Stimulated activated memory B cell treated with anti-CD40 and anti-IgM and Interleukin-4, amounts not matched to agents 10 μg/mL and 1 μg/mL and 100 μg/mL, for 72 hours (primary cell): ENCODE measurements around the gene SMARCAD1.
"Not testable (repeated sequence)": the region's sequence is repeated elsewhere in the genome, so short reads cannot be mapped to it uniquely, and the experiment has no call there.

Source experiments
- ATAC-seq: fragments of 150-1000 bp; cut with Tn5 transposase; 2 replicates; pipeline ENCODE4 v1.10.0; 2021
- H3K27ac Mint-ChIP-seq: one replicate; pipeline ENCODE4 v1.8.0; 2022; ENCODE audit warnings: mild to moderate bottlenecking, mixed read lengths
- H3K27me3 Mint-ChIP-seq: one replicate; pipeline ENCODE4 v1.8.0; 2022; ENCODE audit warnings: mixed read lengths
- H3K36me3 Mint-ChIP-seq: one replicate; pipeline ENCODE4 v1.8.0; 2022; ENCODE audit warnings: mixed read lengths
- H3K4me1 Mint-ChIP-seq: one replicate; pipeline ENCODE4 v1.8.0; 2022; ENCODE audit warnings: mixed read lengths
- H3K4me3 Mint-ChIP-seq: one replicate; pipeline ENCODE4 v1.8.0; 2022; ENCODE audit warnings: mild to moderate bottlenecking, moderate library complexity, mixed read lengths
- H3K9me3 Mint-ChIP-seq: one replicate; pipeline ENCODE4 v1.8.0; 2022; ENCODE audit warnings: mixed read lengths

Gene SMARCAD1

GRCh38 chr4:94304365-94304971, 96.8 kb downstream of the SMARCAD1 start:
- no peaks in the 10 kb centered on the region for H3K4me1 Mint-ChIP-seq
- no peak overlapping the region for H3K4me3 Mint-ChIP-seq
- H3K36me3 Mint-ChIP-seq, result no peaks in the 10 kb centered on the region
- no peak for ATAC-seq
- no peaks in the 10 kb centered on the region for H3K9me3 Mint-ChIP-seq
- H3K27me3 Mint-ChIP-seq, result no peaks in the 10 kb centered on the region
- H3K27ac Mint-ChIP-seq, result no peak overlapping the region

GRCh38 chr4:94305466-94306225, 98.0 kb downstream of the SMARCAD1 start:
- Mint-ChIP-seq H3K9me3 (no peaks in the 10 kb centered on the region), H3K27me3 (no peaks in the 10 kb centered on the region), H3K4me3 (no peak overlapping the region), H3K27ac (no peak overlapping the region), H3K4me1 (no peaks in the 10 kb centered on the region), H3K36me3 (no peaks in the 10 kb centered on the region)
- no peak for ATAC-seq

GRCh38 chr4:94306713-94307112, 99.0 kb downstream of the SMARCAD1 start:
- no peaks in the 10 kb centered on the region for H3K9me3 Mint-ChIP-seq
- no peaks in the 10 kb centered on the region for H3K4me1 Mint-ChIP-seq
- ATAC-seq, result no peak
- H3K27ac Mint-ChIP-seq, result no peak overlapping the region
- H3K36me3 Mint-ChIP-seq, result no peaks in the 10 kb centered on the region
- no peaks in the 10 kb centered on the region for H3K27me3 Mint-ChIP-seq
- H3K4me3 Mint-ChIP-seq, result no peak overlapping the region

- H3K4me1 Mint-ChIP-seq, result no peaks in the 10 kb centered on the region
- H3K27me3 Mint-ChIP-seq, result no peaks in the 10 kb centered on the region
- no peak overlapping the region for H3K27ac Mint-ChIP-seq
- no peaks in the 10 kb centered on the region for H3K36me3 Mint-ChIP-seq
- ATAC-seq, result no peak
- no peaks in the 10 kb centered on the region for H3K9me3 Mint-ChIP-seq
- no peak overlapping the region for H3K4me3 Mint-ChIP-seq
These were observed 99.7 kb downstream of the SMARCAD1 start for GRCh38 chr4:94307231-94307871.

GRCh38 chr4:94319927-94320326, 112.3 kb downstream of the SMARCAD1 start:
- H3K4me3 Mint-ChIP-seq, ATAC-seq, H3K27ac Mint-ChIP-seq, H3K4me1 Mint-ChIP-seq: not testable (repeated sequence)
- Mint-ChIP-seq H3K9me3 (peaks cover 12% of the 10 kb centered on the region), H3K36me3 (peaks cover 14% of the 10 kb centered on the region), H3K27me3 (peaks cover 10% of the 10 kb centered on the region)

GRCh38 chr4:94325835-94326234, 118.2 kb downstream of the SMARCAD1 start:
- Mint-ChIP-seq H3K9me3 (peaks cover 21% of the 10 kb centered on the region), H3K4me1 (no peaks in the 10 kb centered on the region), H3K36me3 (peaks cover 23% of the 10 kb centered on the region), H3K27ac (no peak overlapping the region), H3K4me3 (no peak overlapping the region), H3K27me3 (peaks cover 13% of the 10 kb centered on the region)
- ATAC-seq, result no peak

- Mint-ChIP-seq H3K4me3 (no peak overlapping the region), H3K27ac (no peak overlapping the region), H3K9me3 (peaks cover 11% of the 10 kb centered on the region), H3K36me3 (peaks cover 9% of the 10 kb centered on the region), H3K27me3 (peaks cover 10% of the 10 kb centered on the region), H3K4me1 (no peaks in the 10 kb centered on the region)
- ATAC-seq, result no peak
These were observed 122.3 kb downstream of the SMARCAD1 start for GRCh38 chr4:94329933-94330332.

GRCh38 chr4:94332983-94333590, 125.4 kb downstream of the SMARCAD1 start:
- Mint-ChIP-seq H3K36me3 (no peaks in the 10 kb centered on the region), H3K4me3 (no peak overlapping the region), H3K4me1 (no peaks in the 10 kb centered on the region), H3K9me3 (no peaks in the 10 kb centered on the region), H3K27me3 (peaks cover 8% of the 10 kb centered on the region), H3K27ac (no peak overlapping the region)
- ATAC-seq, result no peak

GRCh38 chr4:94333866-94334265, 126.2 kb downstream of the SMARCAD1 start:
- Mint-ChIP-seq H3K27me3 (peaks cover 8% of the 10 kb centered on the region), H3K4me1 (peaks cover under 1% of the 10 kb centered on the region), H3K36me3 (no peaks in the 10 kb centered on the region), H3K4me3 (no peak overlapping the region), H3K27ac (no peak overlapping the region), H3K9me3 (no peaks in the 10 kb centered on the region)
- ATAC-seq, result no peak

- no peaks in the 10 kb centered on the region for H3K9me3 Mint-ChIP-seq
- H3K27ac Mint-ChIP-seq, result no peak overlapping the region
- H3K4me3 Mint-ChIP-seq, result no peak overlapping the region
- peaks cover 8% of the 10 kb centered on the region for H3K27me3 Mint-ChIP-seq
- H3K4me1 Mint-ChIP-seq, result peaks cover 6% of the 10 kb centered on the region
- ATAC-seq, result no peak
- H3K36me3 Mint-ChIP-seq, result no peaks in the 10 kb centered on the region
These were observed 126.8 kb downstream of the SMARCAD1 start for GRCh38 chr4:94334476-94334875.

GRCh38 chr4:94334962-94335361, 127.3 kb downstream of the SMARCAD1 start:
- no peak overlapping the region for H3K27ac Mint-ChIP-seq
- H3K4me1 Mint-ChIP-seq, result peaks cover 11% of the 10 kb centered on the region
- no peak overlapping the region for H3K4me3 Mint-ChIP-seq
- no peaks in the 10 kb centered on the region for H3K9me3 Mint-ChIP-seq
- peaks cover 8% of the 10 kb centered on the region for H3K27me3 Mint-ChIP-seq
- no peaks in the 10 kb centered on the region for H3K36me3 Mint-ChIP-seq
- no peak for ATAC-seq

- ATAC-seq, result no peak
- no peak overlapping the region for H3K4me3 Mint-ChIP-seq
- H3K27ac Mint-ChIP-seq, result no peak overlapping the region
- H3K4me1 Mint-ChIP-seq, result peaks cover 12% of the 10 kb centered on the region
- peaks cover 8% of the 10 kb centered on the region for H3K27me3 Mint-ChIP-seq
- no peaks in the 10 kb centered on the region for H3K9me3 Mint-ChIP-seq
- H3K36me3 Mint-ChIP-seq, result no peaks in the 10 kb centered on the region
These were observed 128.6 kb downstream of the SMARCAD1 start for GRCh38 chr4:94336303-94336702.

- H3K4me1 Mint-ChIP-seq, result peaks cover 12% of the 10 kb centered on the region
- not testable (repeated sequence) for H3K36me3 Mint-ChIP-seq, ATAC-seq, H3K27ac Mint-ChIP-seq, H3K27me3 Mint-ChIP-seq, H3K4me3 Mint-ChIP-seq, H3K9me3 Mint-ChIP-seq
These were observed 129.1 kb downstream of the SMARCAD1 start for GRCh38 chr4:94336791-94337190.

- Mint-ChIP-seq H3K36me3 (no peaks in the 10 kb centered on the region), H3K4me3 (no peak overlapping the region), H3K9me3 (no peaks in the 10 kb centered on the region), H3K27ac (peak overlapping the region; percentile 45), H3K4me1 (peaks cover 12% of the 10 kb centered on the region), H3K27me3 (no peaks in the 10 kb centered on the region)
- no peak for ATAC-seq
These were observed 131.2 kb downstream of the SMARCAD1 start for GRCh38 chr4:94338681-94339351.

GRCh38 chr4:94339779-94340178, 132.1 kb downstream of the SMARCAD1 start:
- H3K4me3 Mint-ChIP-seq, result peak overlapping the region; percentile 44
- H3K27me3 Mint-ChIP-seq, result no peaks in the 10 kb centered on the region
- H3K27ac Mint-ChIP-seq, result peak overlapping the region; percentile 45
- peaks cover 12% of the 10 kb centered on the region for H3K4me1 Mint-ChIP-seq
- H3K36me3 Mint-ChIP-seq, result no peaks in the 10 kb centered on the region
- no peak for ATAC-seq
- H3K9me3 Mint-ChIP-seq, result no peaks in the 10 kb centered on the region
